MM.1S (cell line): ENCODE measurements around the gene CBR4.

Experiments
- DNase-seq: peaks from one replicate; pipeline ENCODE4 v3.0.0-alpha.2; 2015
- H2AFZ ChIP-seq: fragments of 300-600 bp; sonication (generic); 2 replicates; pipeline ENCODE4 v1.6.0; 2016; ENCODE audit warnings: antibody characterized with exemption, low read length
- H3F3A ChIP-seq: fragments of 300-600 bp; sonication (generic); 2 replicates; pipeline ENCODE4 v1.6.1; 2016; ENCODE audit warnings: mild to moderate bottlenecking, antibody characterized with exemption, low read length, moderate library complexity, mixed read lengths; ENCODE audit not compliant: insufficient read depth
- H3K27ac ChIP-seq: fragments of 300-600 bp; sonication (generic); 2 replicates; pipeline ENCODE4 v1.5.1; 2016; ENCODE audit warnings: mild to moderate bottlenecking, low read length
- H3K27me3 ChIP-seq: fragments of 300-600 bp; sonication (generic); replicated peaks from 2 replicates; pipeline ENCODE4 v1.6.0; 2016; ENCODE audit warnings: low read length; ENCODE audit not compliant: insufficient read depth
- H3K36me3 ChIP-seq: fragments of 300-600 bp; sonication (generic); replicated peaks from 2 replicates; pipeline ENCODE4 v1.6.1; 2016; ENCODE audit warnings: mild to moderate bottlenecking, low read length, mixed read lengths; ENCODE audit not compliant: insufficient read depth
- H3K4me1 ChIP-seq: fragments of 300-600 bp; sonication (generic); 2 replicates; pipeline ENCODE4 v1.6.1; 2016; ENCODE audit warnings: low read length, mixed read lengths
- H3K4me2 ChIP-seq: fragments of 300-600 bp; sonication (generic); 2 replicates; pipeline ENCODE4 v1.6.0; 2016; ENCODE audit warnings: low read depth, low read length
- H3K4me3 ChIP-seq: fragments of 300-600 bp; sonication (generic); 2 replicates; pipeline ENCODE4 v1.5.1; 2016; ENCODE audit warnings: low read length, mixed read lengths
- H3K79me2 ChIP-seq: fragments of 300-600 bp; sonication (generic); 2 replicates; pipeline ENCODE4 v1.6.1; 2016; ENCODE audit warnings: mixed run types, low read length, mixed read lengths
- H3K9ac ChIP-seq: fragments of 300-600 bp; sonication (generic); 2 replicates; pipeline ENCODE4 v1.6.1; 2016; ENCODE audit warnings: low read length, mixed read lengths
- H3K9me2 ChIP-seq: fragments of 300-600 bp; sonication (generic); replicated peaks from 2 replicates; pipeline ENCODE4 v1.6.1; 2016; ENCODE audit warnings: mild to moderate bottlenecking, low read length, mixed read lengths; ENCODE audit not compliant: insufficient read depth
- H3K9me3 ChIP-seq: fragments of 300-600 bp; sonication (generic); replicated peaks from 2 replicates; pipeline ENCODE4 v1.6.1; 2016; ENCODE audit warnings: mild to moderate bottlenecking, low read length, mixed read lengths; ENCODE audit not compliant: insufficient read depth
- H4K20me1 ChIP-seq: fragments of 300-600 bp; sonication (generic); 2 replicates; pipeline ENCODE4 v1.6.1; 2016; ENCODE audit warnings: mild to moderate bottlenecking, low read length, moderate library complexity, mixed read lengths; ENCODE audit not compliant: insufficient read depth
- CTCF ChIP-seq: fragments of 300-600 bp; sonication (generic); IDR thresholded peaks from 2 replicates; pipeline ENCODE4 v1.5.1; 2016; ENCODE audit warnings: antibody characterized with exemption, low read length, mixed read lengths
- EZH2 ChIP-seq: fragments of 300-600 bp; sonication (generic); optimal IDR thresholded peaks from 2 replicates; pipeline ENCODE3; 2017; ENCODE audit warnings: low read depth, mild to moderate bottlenecking, antibody characterized with exemption, low read length, mixed read lengths
- EZH2phosphoT487 ChIP-seq: fragments of 300-600 bp; sonication (generic); IDR thresholded peaks from 2 replicates; pipeline ENCODE4 v1.6.1; 2018; ENCODE audit warnings: antibody characterized with exemption, low read length

CBR4 gene

DNA sequence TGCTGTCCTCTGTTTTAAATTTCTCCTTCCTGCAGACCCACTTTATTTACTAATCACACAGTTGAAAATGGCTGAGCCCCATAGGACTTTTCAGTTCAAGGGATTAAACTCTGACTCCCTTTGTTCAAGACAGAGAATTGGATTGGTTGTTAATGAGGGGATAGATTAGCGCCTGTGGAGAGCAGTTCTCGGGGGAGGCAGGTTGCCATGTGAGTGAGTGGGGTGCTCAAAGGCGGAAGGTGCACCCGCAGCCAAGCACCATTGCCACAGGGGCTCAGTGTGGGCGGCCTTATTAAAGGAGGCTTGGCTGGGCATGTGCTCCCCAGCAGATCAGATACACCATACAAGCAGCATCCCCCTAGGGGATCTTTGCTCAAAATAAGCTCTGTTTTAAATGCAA lies 7.9 kb upstream of the CBR4 start:
- H3K27ac ChIP-seq, result no peak overlapping the region
- peaks cover 5% of the 10 kb centered on the region; the same call in 1 of the 2 replicates for H3F3A ChIP-seq
- no peaks in the 10 kb centered on the region for H3K27me3 ChIP-seq
- TF ChIP-seq EZH2phosphoT487 (no peak), EZH2 (no peak), CTCF (no peak)
- H3K4me3 ChIP-seq, result no peak overlapping the region
- H3K36me3 ChIP-seq, result no peaks in the 10 kb centered on the region
- H3K4me1 ChIP-seq, result peaks cover 15% of the 10 kb centered on the region
- H3K9me2 ChIP-seq, result no peaks in the 10 kb centered on the region
- no peaks in the 10 kb centered on the region for H3K79me2 ChIP-seq
- DNase-seq, result no peak
- H4K20me1 ChIP-seq, result no peaks in the 10 kb centered on the region
- no peak overlapping the region for H3K4me2 ChIP-seq
- H3K9me3 ChIP-seq, result no peaks in the 10 kb centered on the region
- no peak overlapping the region for H2AFZ ChIP-seq
- no peak overlapping the region for H3K9ac ChIP-seq

DNA sequence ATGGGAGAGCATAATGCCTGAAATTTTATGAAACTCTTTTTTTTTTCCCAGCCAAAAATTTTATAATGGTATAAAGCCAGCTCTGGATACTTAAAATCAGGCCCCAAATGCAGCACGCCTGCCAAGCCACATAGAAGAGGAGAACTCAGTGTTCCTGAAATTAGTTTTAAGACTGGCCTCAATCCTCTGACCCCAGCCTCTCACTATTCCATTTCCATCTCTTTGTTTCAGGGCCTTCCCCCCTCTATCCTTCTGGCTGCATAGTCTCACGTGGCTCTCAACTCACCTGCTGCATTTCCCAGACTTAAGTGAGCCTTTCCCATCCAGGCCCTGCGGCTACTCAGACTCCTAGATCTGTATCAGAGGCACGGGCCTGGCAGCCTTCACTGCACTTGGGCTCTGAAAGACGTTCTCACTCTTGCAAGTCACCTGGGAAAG lies 5.2 kb upstream of the CBR4 start:
- Histone ChIP-seq H2AFZ (peak overlapping the region; percentile 59), H3K36me3 (no peaks in the 10 kb centered on the region), H3K9me2 (no peaks in the 10 kb centered on the region), H3F3A (peaks cover 5% of the 10 kb centered on the region; the same call in 1 of the 2 replicates), H3K4me3 (no peak overlapping the region), H3K4me1 (peaks cover 20% of the 10 kb centered on the region), H3K79me2 (no peaks in the 10 kb centered on the region), H3K9me3 (no peaks in the 10 kb centered on the region), H3K27ac (peak overlapping the region; percentile 48; the same call in 1 of the 2 replicates), H4K20me1 (no peaks in the 10 kb centered on the region), H3K9ac (no peak overlapping the region), H3K4me2 (peak overlapping the region; percentile 27; the same call in 1 of the 2 replicates), H3K27me3 (no peaks in the 10 kb centered on the region)
- DNase-seq, result no peak
- TF ChIP-seq EZH2phosphoT487 (no peak), EZH2 (no peak), CTCF (no peak)

GRCh38 chr4:169014586-169014985 lies 4.5 kb upstream of the CBR4 start:
- Histone ChIP-seq H3K4me3 (no peak overlapping the region), H2AFZ (no peak overlapping the region), H4K20me1 (no peaks in the 10 kb centered on the region), H3K4me2 (no peak overlapping the region), H3K36me3 (no peaks in the 10 kb centered on the region), H3K79me2 (0 out of 2 replicates have a peak, but pooled peaks cover under 1% of the 10 kb centered on the region), H3F3A (peaks cover 5% of the 10 kb centered on the region; the same call in 1 of the 2 replicates), H3K9me3 (no peaks in the 10 kb centered on the region), H3K4me1 (peaks cover 20% of the 10 kb centered on the region), H3K9me2 (no peaks in the 10 kb centered on the region), H3K27ac (no peak overlapping the region), H3K9ac (no peak overlapping the region), H3K27me3 (no peaks in the 10 kb centered on the region)
- no peak for DNase-seq
- TF ChIP-seq EZH2phosphoT487 (no peak), EZH2 (no peak), CTCF (no peak)
